Tibial artery (tissue), 4 donors: ENCODE measurements around the gene PYGO2.

Experiments used
- DNase-seq, 2 donors: peaks; one replicate each; pipeline ENCODE4 v3.0.0-alpha.2; 2019
- H3K27ac ChIP-seq, 2 donors: fragments of 200-600 bp; sonication (generic) in 1 of 2; 1 replicate in 1 of 2; 2 replicates in 1 of 2; pipeline ENCODE4 v1.5.1; 2018 to 2019; ENCODE audit warnings: mild to moderate bottlenecking in 1 of 2
- H3K27me3 ChIP-seq, 2 donors: fragments of 200-600 bp; sonication (generic) in 1 of 2; one replicate each; pipeline versions ENCODE4 v1.5.1 to v1.6.0; 2016 to 2019
- H3K36me3 ChIP-seq, 3 donors: fragments of 200-600 bp; sonication (generic) in 2 of 3; one replicate each; pipeline ENCODE4 v1.5.1; 2016 to 2019; ENCODE audit warnings: mild to moderate bottlenecking in 2 of 3
- H3K4me1 ChIP-seq, 4 donors: fragments of 200-600 bp; sonication (generic) in 2 of 4; 1 replicate in 3 of 4; 2 replicates in 1 of 4; pipeline ENCODE4 v1.5.1; 2016 to 2019
- H3K4me3 ChIP-seq, 2 donors: fragments of 200-600 bp; sonication (generic) in 1 of 2; 1 replicate in 1 of 2; 2 replicates in 1 of 2; pipeline ENCODE4 v1.5.1; 2018 to 2019; ENCODE audit warnings: mild to moderate bottlenecking in 2 of 2
- H3K9me3 ChIP-seq, 3 donors: fragments of 200-600 bp; sonication (generic) in 1 of 3; one replicate each; pipeline ENCODE4 v1.5.1; 2016 to 2019
- CTCF ChIP-seq, 2 experiments: fragments of 200-600 bp in 1 of 2; fragments of 450-650 bp in 1 of 2; IDR thresholded peaks; one replicate each; pipeline ENCODE4 v1.5.1; 2017 to 2019; ENCODE audit warnings: antibody characterized with exemption in 2 of 2, mild to moderate bottlenecking in 1 of 2, moderate library complexity in 1 of 2
- intact Hi-C: fragments of 100-400 bp; cut with DNase I; formaldehyde crosslinking; loops from one replicate; pipeline ENCODE4 v1.15.0; 2023; ENCODE audit warnings: low total_unique reads

PYGO2 gene

GRCh38 chr1:154923695-154924094 is 37.9 kb downstream of the PYGO2 start:
- Histone ChIP-seq H3K4me3 (no peak overlapping the region), H3K4me1 (no peaks in the 10 kb centered on the region), H3K27me3 (no peaks in the 10 kb centered on the region), H3K9me3 (no peaks in the 10 kb centered on the region), H3K27ac (no peak overlapping the region), H3K36me3 (peaks cover 44 to 92% (median 59%) of the 10 kb centered on the region in 3 donors)
- TF ChIP-seq CTCF (IDR thresholded peaks at IDR 0.05): no peak
- intact Hi-C loops: no loop called here
- no peak for DNase-seq

GRCh38 chr1:154913273-154913672 is 48.3 kb downstream of the PYGO2 start:
- H3K27ac ChIP-seq: no peak overlapping the region
- no peak for TF ChIP-seq CTCF (IDR thresholded peaks at IDR 0.05)
- no peaks in the 10 kb centered on the region for H3K4me1 ChIP-seq
- no peak overlapping the region for H3K4me3 ChIP-seq
- intact Hi-C loops: no loop called here
- H3K9me3 ChIP-seq: no peaks in the 10 kb centered on the region
- H3K36me3 ChIP-seq: peaks cover 0 to 13% (median 0%) of the 10 kb centered on the region in 3 donors
- no peak for DNase-seq
- no peaks in the 10 kb centered on the region for H3K27me3 ChIP-seq

GRCh38 chr1:154912755-154913154 is 48.8 kb downstream of the PYGO2 start:
- Histone ChIP-seq H3K4me1 (no peaks in the 10 kb centered on the region), H3K9me3 (no peaks in the 10 kb centered on the region), H3K4me3 (no peak overlapping the region), H3K27me3 (no peaks in the 10 kb centered on the region), H3K27ac (no peak overlapping the region), H3K36me3 (peaks cover 0 to 11% (median 0%) of the 10 kb centered on the region in 3 donors)
- intact Hi-C loops: no loop called here
- no peak for TF ChIP-seq CTCF (IDR thresholded peaks at IDR 0.05)
- no peak for DNase-seq

GRCh38 chr1:154911691-154912550 is 49.7 kb downstream of the PYGO2 start:
- no peak for DNase-seq
- no peaks in the 10 kb centered on the region for H3K4me1 ChIP-seq
- intact Hi-C loops: no loop called here
- no peak for TF ChIP-seq CTCF (IDR thresholded peaks at IDR 0.05)
- peaks cover 0 to 11% (median 0%) of the 10 kb centered on the region in 3 donors for H3K36me3 ChIP-seq
- H3K9me3 ChIP-seq: no peaks in the 10 kb centered on the region
- H3K27me3 ChIP-seq: no peaks in the 10 kb centered on the region
- H3K4me3 ChIP-seq: no peak overlapping the region
- no peak overlapping the region for H3K27ac ChIP-seq

GRCh38 chr1:154910851-154911250 is 50.7 kb downstream of the PYGO2 start:
- no peaks in the 10 kb centered on the region for H3K9me3 ChIP-seq
- H3K36me3 ChIP-seq: peaks cover 0 to 11% (median 0%) of the 10 kb centered on the region in 3 donors
- intact Hi-C loops: no loop called here
- TF ChIP-seq CTCF (IDR thresholded peaks at IDR 0.05): no peak
- no peak for DNase-seq
- H3K4me3 ChIP-seq: no peak overlapping the region
- H3K4me1 ChIP-seq: no peaks in the 10 kb centered on the region
- no peaks in the 10 kb centered on the region for H3K27me3 ChIP-seq
- no peak overlapping the region for H3K27ac ChIP-seq
